ENCODE results near the gene PANK4. TPM values are rescaled to one million over a fixed set of nuclear protein-coding genes. Genes with fewer than 3 reads are reported as not detected.

PANK4 gene
- total RNA-seq, 1 donor from 2014 or later, result 42.5 TPM

DNA sequence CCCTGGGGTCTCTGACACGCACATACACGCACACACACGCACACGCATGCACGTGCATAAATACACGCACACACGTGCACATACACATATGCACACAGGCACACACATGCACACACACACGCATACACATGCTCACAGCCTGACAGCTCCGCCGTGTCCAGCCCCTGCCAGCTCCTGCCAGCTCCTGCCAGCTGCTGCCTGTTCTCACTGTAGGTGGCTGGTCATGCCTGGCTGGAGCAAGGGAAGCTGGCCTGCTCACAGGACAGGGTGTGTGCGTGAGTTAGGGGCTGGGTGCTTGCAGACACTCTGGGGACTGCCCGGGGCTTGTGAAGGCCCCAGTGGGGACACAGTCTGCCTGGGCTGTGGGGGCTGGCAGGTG lies 45.4 kb downstream of the PANK4 start:
- Mint-ChIP-seq H3K9me3 (ENCODE audit: low read depth) (no peaks in the 10 kb centered on the region), H3K27ac (no peak overlapping the region), H3K27me3 (peaks cover 4% of the 10 kb centered on the region), H3K4me1 (ENCODE audit: low read depth) (no peaks in the 10 kb centered on the region), H3K36me3 (ENCODE audit: insufficient read depth) (no peaks in the 10 kb centered on the region), H3K4me3 (ENCODE audit: low read depth) (no peak overlapping the region)
- DNase-seq (ENCODE audit: low spot score, unreplicated experiment), result no peak
- TF ChIP-seq, protein P1, sequence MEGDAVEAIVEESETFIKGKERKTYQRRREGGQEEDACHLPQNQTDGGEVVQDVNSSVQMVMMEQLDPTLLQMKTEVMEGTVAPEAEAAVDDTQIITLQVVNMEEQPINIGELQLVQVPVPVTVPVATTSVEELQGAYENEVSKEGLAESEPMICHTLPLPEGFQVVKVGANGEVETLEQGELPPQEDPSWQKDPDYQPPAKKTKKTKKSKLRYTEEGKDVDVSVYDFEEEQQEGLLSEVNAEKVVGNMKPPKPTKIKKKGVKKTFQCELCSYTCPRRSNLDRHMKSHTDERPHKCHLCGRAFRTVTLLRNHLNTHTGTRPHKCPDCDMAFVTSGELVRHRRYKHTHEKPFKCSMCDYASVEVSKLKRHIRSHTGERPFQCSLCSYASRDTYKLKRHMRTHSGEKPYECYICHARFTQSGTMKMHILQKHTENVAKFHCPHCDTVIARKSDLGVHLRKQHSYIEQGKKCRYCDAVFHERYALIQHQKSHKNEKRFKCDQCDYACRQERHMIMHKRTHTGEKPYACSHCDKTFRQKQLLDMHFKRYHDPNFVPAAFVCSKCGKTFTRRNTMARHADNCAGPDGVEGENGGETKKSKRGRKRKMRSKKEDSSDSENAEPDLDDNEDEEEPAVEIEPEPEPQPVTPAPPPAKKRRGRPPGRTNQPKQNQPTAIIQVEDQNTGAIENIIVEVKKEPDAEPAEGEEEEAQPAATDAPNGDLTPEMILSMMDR (IDR thresholded peaks at IDR 0.05; ENCODE audit: unreplicated experiment), result no peak

DNA sequence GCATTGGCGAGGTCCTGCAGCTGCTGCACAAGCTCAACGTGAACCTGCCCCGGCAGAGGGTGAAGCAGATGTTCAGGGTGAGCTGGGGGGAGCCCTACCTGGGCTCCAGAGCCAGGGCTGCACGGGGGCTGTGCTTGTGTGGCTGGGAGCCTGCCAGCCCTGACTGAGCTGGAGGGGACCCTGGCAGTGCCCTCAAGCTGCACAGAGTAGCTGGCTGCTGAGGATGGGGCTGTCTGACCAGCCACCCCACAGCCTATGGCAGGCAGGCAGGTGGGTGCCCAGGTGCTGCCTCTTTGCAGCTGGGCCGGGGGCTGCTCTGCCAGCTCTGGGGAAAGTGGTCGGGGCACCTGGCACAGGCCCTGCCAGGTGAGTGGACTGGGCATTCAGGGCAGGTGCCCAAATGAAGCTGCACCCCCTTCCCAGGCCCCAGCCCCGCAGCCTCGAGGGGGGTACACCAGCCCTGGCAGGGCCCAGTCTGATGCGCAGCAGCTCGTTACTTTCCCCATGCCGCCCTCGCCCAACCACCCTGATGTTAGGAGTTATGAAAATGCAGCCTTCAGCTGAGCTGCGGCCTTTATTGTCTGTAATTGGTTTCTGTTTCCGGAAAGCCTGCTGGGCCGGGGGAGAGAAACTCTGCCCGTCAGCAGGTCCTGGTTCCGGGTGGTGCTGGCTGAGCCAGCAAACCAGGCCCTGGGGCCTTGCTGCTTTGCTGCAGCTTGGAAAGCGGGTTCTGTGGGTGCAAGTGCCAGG lies 46.0 kb downstream of the PANK4 start:
- Mint-ChIP-seq H3K27ac (no peak overlapping the region), H3K9me3 (ENCODE audit: low read depth) (no peaks in the 10 kb centered on the region), H3K27me3 (peaks cover 4% of the 10 kb centered on the region), H3K4me3 (ENCODE audit: low read depth) (no peak overlapping the region), H3K4me1 (ENCODE audit: low read depth) (no peaks in the 10 kb centered on the region), H3K36me3 (ENCODE audit: insufficient read depth) (no peaks in the 10 kb centered on the region)
- TF ChIP-seq, protein P1 (IDR thresholded peaks at IDR 0.05; ENCODE audit: unreplicated experiment), result no peak
- no peak for DNase-seq (ENCODE audit: low spot score, unreplicated experiment)

DNA sequence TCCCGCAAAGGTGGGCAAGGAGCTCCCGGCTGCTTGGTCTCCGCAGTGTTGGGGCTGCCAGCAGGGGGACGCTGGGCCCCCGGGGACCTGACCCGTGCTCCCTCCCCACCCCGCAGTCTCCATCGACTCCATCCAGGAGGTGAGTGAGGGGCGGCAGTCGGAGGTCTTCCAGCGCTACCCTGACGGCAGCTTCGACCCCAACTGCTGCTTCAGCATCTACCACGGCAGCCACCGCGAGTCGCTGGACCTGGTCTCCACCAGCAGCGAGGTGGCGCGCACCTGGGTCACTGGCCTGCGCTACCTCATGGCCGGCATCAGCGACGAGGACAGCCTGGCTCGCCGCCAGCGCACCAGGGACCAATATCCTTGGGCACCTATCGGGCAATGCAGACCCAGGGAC lies 46.8 kb downstream of the PANK4 start:
- Mint-ChIP-seq H3K4me3 (ENCODE audit: low read depth) (no peak overlapping the region), H3K27ac (no peak overlapping the region), H3K9me3 (ENCODE audit: low read depth) (no peaks in the 10 kb centered on the region), H3K36me3 (ENCODE audit: insufficient read depth) (no peaks in the 10 kb centered on the region), H3K27me3 (peaks cover 4% of the 10 kb centered on the region), H3K4me1 (ENCODE audit: low read depth) (no peaks in the 10 kb centered on the region)
- TF ChIP-seq, protein P1 (IDR thresholded peaks at IDR 0.05; ENCODE audit: unreplicated experiment), result no peak
- DNase-seq (ENCODE audit: low spot score, unreplicated experiment), result no peak

DNA sequence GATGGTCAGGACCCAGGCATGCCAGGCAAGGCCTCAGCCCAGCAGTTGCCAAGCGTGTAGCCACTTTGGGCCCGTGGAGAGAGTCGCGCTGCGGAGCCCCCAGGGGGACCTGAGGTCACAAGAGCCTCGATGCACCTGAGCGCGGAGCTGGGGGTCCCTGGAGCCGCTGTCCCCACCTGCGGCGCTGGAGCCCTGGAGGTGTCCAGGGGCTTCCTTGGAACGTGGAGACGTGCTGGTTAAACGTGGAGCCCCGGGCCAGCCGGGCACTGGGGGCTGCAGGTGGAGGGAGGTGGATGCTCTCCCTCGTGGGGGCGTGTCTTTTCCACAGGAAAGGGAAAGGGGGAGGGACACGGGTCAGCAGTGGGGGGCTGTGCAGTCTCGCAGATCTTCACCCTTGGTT lies 47.2 kb downstream of the PANK4 start:
- DNase-seq (ENCODE audit: low spot score, unreplicated experiment), result no peak
- H3K9me3 Mint-ChIP-seq (ENCODE audit: low read depth), result no peaks in the 10 kb centered on the region
- no peak overlapping the region for H3K4me3 Mint-ChIP-seq (ENCODE audit: low read depth)
- peaks cover 3% of the 10 kb centered on the region for H3K27me3 Mint-ChIP-seq
- H3K4me1 Mint-ChIP-seq (ENCODE audit: low read depth), result no peaks in the 10 kb centered on the region
- no peak overlapping the region for H3K27ac Mint-ChIP-seq
- no peaks in the 10 kb centered on the region for H3K36me3 Mint-ChIP-seq (ENCODE audit: insufficient read depth)
- TF ChIP-seq, protein P1 (IDR thresholded peaks at IDR 0.05; ENCODE audit: unreplicated experiment), result no peak

DNA sequence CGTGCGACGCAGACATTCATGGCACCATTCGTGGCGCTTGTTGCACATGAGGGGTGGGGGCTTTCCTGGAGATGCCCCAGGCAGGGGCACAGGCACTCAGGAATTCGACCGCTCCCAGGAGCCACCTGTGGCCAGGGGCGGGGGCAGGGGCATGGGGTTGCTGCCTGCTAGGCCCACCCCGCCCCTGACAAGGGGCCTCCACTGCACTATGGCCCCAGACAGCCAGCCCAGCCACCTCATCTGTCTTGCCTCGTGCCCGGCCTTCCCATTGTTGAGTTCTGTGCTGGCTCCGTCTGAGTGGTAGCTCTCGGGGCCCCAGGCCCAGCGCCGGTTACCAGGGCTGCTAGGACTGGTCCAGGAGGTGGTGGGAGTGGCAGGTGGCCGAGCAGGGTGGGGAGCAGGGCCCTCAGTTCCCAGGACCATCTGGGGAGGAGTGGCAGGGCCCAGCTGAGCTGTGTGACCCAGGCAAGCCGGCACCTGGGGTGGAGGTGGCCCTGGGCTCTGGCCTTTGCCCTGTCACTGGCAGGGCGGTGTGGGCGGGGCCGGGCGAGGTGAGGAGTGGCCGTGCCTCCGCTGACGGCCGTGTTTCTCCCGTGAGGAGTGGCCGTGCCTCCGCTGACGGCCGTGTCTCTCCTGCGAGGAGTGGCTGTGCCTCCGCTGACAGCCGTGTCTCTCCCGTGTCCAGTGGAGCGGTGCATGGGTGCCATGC lies 48.5 kb downstream of the PANK4 start:
- H3K4me1 Mint-ChIP-seq (ENCODE audit: low read depth), result no peaks in the 10 kb centered on the region
- H3K9me3 Mint-ChIP-seq (ENCODE audit: low read depth), result no peaks in the 10 kb centered on the region
- TF ChIP-seq, protein P1 (IDR thresholded peaks at IDR 0.05; ENCODE audit: unreplicated experiment), result no peak
- no peaks in the 10 kb centered on the region for H3K36me3 Mint-ChIP-seq (ENCODE audit: insufficient read depth)
- H3K27ac Mint-ChIP-seq, result no peak overlapping the region
- DNase-seq (ENCODE audit: low spot score, unreplicated experiment), result no peak
- no peak overlapping the region for H3K4me3 Mint-ChIP-seq (ENCODE audit: low read depth)
- no peaks in the 10 kb centered on the region for H3K27me3 Mint-ChIP-seq

Data from progenitor cell of endocrine pancreas (in vitro differentiated cells).